Measurements from ENCODE around the gene CPB2. TPM values are rescaled to one million over a fixed set of nuclear protein-coding genes. Genes with fewer than 3 reads are reported as not detected.

The CPB2 gene
- total RNA-seq, 6 experiments from 2014 or later = not detected

- no peak overlapping the region for H3K27ac Mint-ChIP-seq
- no peaks in the 10 kb centered on the region for H3K4me1 Mint-ChIP-seq (ENCODE audit: low read depth)
- no peak for TF ChIP-seq CTCF (IDR thresholded peaks at IDR 0.05)
- peaks cover 6% of the 10 kb centered on the region for H3K9me3 Mint-ChIP-seq
- no peak overlapping the region for H3K4me3 Mint-ChIP-seq
- no peak for DNase-seq
- peaks cover 16% of the 10 kb centered on the region for H3K36me3 Mint-ChIP-seq (ENCODE audit: low read depth)
- no peaks in the 10 kb centered on the region for H3K27me3 Mint-ChIP-seq (ENCODE audit: insufficient read depth)
Observed at GRCh38 chr13:46025157-46025556, 79.7 kb downstream of the CPB2 start.

DNA sequence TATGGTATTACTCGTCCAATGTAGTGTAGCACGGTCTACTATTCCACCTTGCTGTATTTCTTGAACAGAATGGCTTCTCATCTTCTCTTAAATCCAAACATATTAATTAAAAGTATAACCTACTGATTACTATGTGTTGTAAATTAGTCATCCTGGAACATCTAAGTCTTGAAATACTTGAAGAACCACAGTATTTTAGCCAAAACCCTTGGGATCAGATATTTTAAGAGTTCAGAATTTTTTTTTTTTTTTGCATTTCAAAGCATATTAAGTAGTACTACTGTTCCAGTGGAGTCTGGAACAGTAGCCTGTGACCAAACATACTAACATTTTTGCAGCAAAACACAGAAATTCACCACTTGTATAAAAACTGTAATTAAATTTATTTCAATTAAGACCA lies 82.4 kb downstream of the CPB2 start:
- no peak for TF ChIP-seq CTCF (IDR thresholded peaks at IDR 0.05)
- Mint-ChIP-seq H3K4me3 (no peak overlapping the region), H3K9me3 (no peaks in the 10 kb centered on the region), H3K27ac (no peak overlapping the region), H3K4me1 (ENCODE audit: low read depth) (no peaks in the 10 kb centered on the region), H3K36me3 (ENCODE audit: low read depth) (no peaks in the 10 kb centered on the region; the same call in 1 of the 2 replicates), H3K27me3 (ENCODE audit: insufficient read depth) (no peaks in the 10 kb centered on the region)
- no peak for DNase-seq

GRCh38 chr13:46016216-46016615 lies 88.6 kb downstream of the CPB2 start:
- H3K27ac Mint-ChIP-seq = no peak overlapping the region
- H3K36me3 Mint-ChIP-seq (ENCODE audit: low read depth) = peaks cover 11% of the 10 kb centered on the region
- H3K4me1 Mint-ChIP-seq (ENCODE audit: low read depth) = peaks cover 11% of the 10 kb centered on the region

GRCh38 chr13:46015366-46015765 lies 89.5 kb downstream of the CPB2 start:
- Mint-ChIP-seq H3K27ac (no peak overlapping the region), H3K9me3 (no peaks in the 10 kb centered on the region), H3K4me1 (ENCODE audit: low read depth) (peaks cover 11% of the 10 kb centered on the region), H3K36me3 (ENCODE audit: low read depth) (peaks cover 11% of the 10 kb centered on the region), H3K4me3 (no peak overlapping the region), H3K27me3 (ENCODE audit: insufficient read depth) (no peaks in the 10 kb centered on the region)
- DNase-seq = no peak
- TF ChIP-seq CTCF (IDR thresholded peaks at IDR 0.05) = no peak

More at GRCh38 chr13:46016216-46016615, 88.6 kb downstream of the CPB2 start:
- H3K9me3 Mint-ChIP-seq = no peaks in the 10 kb centered on the region
- TF ChIP-seq CTCF (IDR thresholded peaks at IDR 0.05) = no peak
- no peak overlapping the region for H3K4me3 Mint-ChIP-seq
- H3K27me3 Mint-ChIP-seq (ENCODE audit: insufficient read depth) = no peaks in the 10 kb centered on the region
- no peak for DNase-seq

GRCh38 chr13:46012404-46012803 lies 92.4 kb downstream of the CPB2 start:
- no peak overlapping the region for H3K4me3 Mint-ChIP-seq
- no peak overlapping the region for H3K27ac Mint-ChIP-seq
- H3K36me3 Mint-ChIP-seq (ENCODE audit: low read depth) = peaks cover 11% of the 10 kb centered on the region
- no peak for TF ChIP-seq CTCF (IDR thresholded peaks at IDR 0.05)
- H3K27me3 Mint-ChIP-seq (ENCODE audit: insufficient read depth) = no peaks in the 10 kb centered on the region
- H3K9me3 Mint-ChIP-seq = no peaks in the 10 kb centered on the region
- H3K4me1 Mint-ChIP-seq (ENCODE audit: low read depth) = peaks cover 11% of the 10 kb centered on the region
- no peak for DNase-seq

DNA sequence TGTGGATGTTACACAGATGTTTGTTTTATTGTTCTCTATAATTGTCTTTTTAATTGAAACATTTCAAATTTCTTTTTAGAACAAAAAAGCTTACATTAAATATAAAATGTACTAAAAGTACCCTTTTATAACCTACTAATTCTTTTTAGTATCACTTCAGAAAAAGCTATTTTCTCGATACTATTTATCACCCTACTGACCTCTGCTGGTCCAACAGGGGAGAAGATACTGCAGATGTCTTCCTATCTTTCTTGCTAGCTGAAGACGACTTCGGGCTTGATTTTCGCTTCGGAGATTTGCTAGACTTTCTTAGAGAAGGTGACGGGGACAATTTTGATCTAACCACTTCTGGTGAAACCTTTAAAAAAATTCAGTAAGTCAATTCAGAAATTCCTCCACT lies 94.7 kb downstream of the CPB2 start:
- H3K9me3 Mint-ChIP-seq = no peaks in the 10 kb centered on the region
- no peaks in the 10 kb centered on the region for H3K27me3 Mint-ChIP-seq (ENCODE audit: insufficient read depth)
- peak; percentile 62 for TF ChIP-seq CTCF (IDR thresholded peaks at IDR 0.05)
- peaks cover 11% of the 10 kb centered on the region for H3K4me1 Mint-ChIP-seq (ENCODE audit: low read depth)
- no peaks in the 10 kb centered on the region; the same call in 1 of the 2 replicates for H3K36me3 Mint-ChIP-seq (ENCODE audit: low read depth)
- no peak overlapping the region for H3K27ac Mint-ChIP-seq
- DNase-seq = no peak
- H3K4me3 Mint-ChIP-seq = no peak overlapping the region

Data from HFFc6 (cell line).